Activated naive CD4-positive, alpha-beta T cell treated with anti-CD3 and anti-CD28 coated beads, Interleukin-2, amount 50 U/mL, for 72 hours (primary cell): ENCODE results near the gene SYCE3. TPM values are rescaled to one million over a fixed set of nuclear protein-coding genes. Genes with fewer than 3 reads are reported as not detected.

ENCODE experiments used
- ATAC-seq, 2 donors: fragments of 150-1000 bp; cut with Tn5 transposase; 2 replicates each; pipeline ENCODE4 v1.10.0; 2021; ENCODE audit warnings: mild to moderate bottlenecking in 2 of 2, moderate library complexity in 2 of 2
- DNase-seq, 2 donors: peaks; one replicate each; pipeline ENCODE4 v3.0.0; 2021 to 2022; ENCODE audit warnings: low spot score in 2 of 2
- H3K27ac Mint-ChIP-seq, 2 donors: one replicate each; pipeline ENCODE4 v1.8.0; 2022; ENCODE audit warnings: mild to moderate bottlenecking in 2 of 2, mixed read lengths in 2 of 2
- H3K36me3 Mint-ChIP-seq, 2 donors: one replicate each; pipeline ENCODE4 v1.8.0; 2022; ENCODE audit warnings: mixed read lengths in 2 of 2
- H3K9me3 Mint-ChIP-seq, 2 donors: one replicate each; pipeline ENCODE4 v1.8.0; 2022; ENCODE audit warnings: mixed read lengths in 2 of 2
- total RNA-seq, 2 donors: library from RNA; stranded (reverse); gene quantifications; one replicate each; pipeline ENCODE4 v1.2.3, GENCODE V29; 2022

SYCE3 gene
- total RNA-seq, 2 donors from 2014 or later: 0.80 to 3.9 TPM

DNA sequence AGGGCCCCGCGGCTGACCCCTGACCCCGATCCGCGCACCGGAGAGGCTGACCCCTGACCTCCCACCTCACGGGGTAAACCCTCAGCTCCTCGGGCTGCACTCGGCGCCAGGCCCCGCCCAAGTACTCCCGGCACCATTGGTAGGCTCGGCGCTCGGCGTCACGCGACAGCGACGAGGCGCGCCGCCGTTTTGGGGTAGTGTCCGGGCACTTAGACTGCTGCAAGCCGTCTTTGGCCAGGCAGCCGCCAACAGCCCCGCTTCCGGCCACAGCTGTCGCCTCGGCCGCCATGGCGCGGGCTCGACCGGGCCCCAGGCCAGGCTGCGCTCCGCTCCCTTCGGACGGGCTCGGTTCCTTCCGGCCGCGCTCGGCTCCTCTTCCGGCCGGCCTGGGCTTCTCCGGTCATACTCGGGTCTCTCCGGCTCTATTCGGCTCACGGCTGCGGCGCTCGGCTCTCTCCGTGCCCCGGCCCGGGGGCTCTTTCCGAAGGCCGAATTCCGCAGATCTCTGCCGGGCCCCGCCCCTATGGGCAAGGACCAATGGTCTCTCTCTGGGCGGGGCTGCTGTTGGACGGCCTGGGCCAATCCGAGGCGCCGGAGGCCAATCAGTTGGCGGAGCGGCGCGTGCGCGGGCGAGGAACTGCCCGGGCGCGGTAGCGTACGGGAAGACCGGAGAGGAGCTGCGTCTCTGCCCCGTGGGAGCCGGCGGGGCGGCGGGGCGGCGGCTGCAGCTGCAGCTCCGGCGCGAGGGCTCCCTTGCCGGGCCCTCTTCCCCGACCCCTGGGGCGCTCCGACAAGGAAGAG lies 20.0 kb upstream of the SYCE3 start, which contains the start of gene CHKB:
Gene CHKB (minus strand): TSS at position 357 of the 801 bp plus-strand sequence. CDS start 68 bp downstream, at position 289.
- ATAC-seq (peak; percentile 92 to 93), DNase-seq (peak; percentile 98 to 99)
- H3K9me3 Mint-ChIP-seq: no peaks in the 10 kb centered on the region
- H3K36me3 Mint-ChIP-seq: peaks cover 5 to 16% of the 10 kb centered on the region in 2 donors
- peak within 1 kb of the TSS; percentile 96 to 98 for H3K27ac Mint-ChIP-seq

GRCh38 chr22:50581950-50582492 lies 19.3 kb upstream of the SYCE3 start:
- peak in 1 of 2 donors; percentile 17 for ATAC-seq

DNA sequence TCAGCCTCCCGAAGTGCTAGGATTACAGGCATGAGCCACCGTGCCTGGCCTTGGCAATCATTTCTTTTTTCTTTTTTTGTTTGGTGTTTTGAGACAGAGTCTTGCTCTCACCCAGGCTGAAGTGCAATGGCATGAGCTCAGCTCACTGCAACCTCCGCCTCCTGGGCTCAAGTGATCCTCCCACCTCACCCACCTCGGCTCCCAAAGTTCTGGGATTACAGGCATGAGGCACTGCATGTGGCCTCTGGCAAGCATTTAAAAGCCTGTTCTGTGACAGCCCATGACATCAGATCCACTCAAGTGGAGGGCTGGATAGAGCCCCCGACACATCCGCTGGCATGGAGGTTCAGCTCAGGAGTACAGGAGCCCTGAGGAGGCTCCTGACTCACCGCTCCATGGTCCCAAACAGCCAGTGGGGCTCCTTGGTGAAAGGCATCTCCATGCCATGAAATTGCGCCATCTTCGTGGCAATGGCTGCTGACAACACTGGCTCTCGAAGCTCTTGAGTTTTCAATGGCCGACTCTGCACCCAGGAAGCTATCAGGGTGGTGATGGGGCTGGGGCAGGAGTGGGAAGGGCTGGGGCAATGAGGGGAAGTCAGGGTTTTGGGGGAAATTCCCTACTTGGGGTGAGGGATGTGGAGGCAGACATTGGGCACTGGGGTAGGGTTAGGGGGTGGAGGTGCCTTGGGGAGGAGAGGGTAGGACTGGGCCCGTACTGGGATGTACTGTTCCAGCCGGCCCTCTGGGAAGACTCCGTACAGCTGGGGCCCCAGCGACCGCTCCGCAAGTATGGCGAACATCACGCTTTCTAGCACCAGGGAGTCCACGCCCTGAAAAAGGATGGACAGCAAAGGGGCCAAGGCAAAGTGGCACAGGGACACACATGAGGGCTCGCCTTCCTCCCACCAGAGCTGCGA lies 18.6 kb upstream of the SYCE3 start:
- Mint-ChIP-seq H3K27ac (peak overlapping the region; percentile 89 to 96), H3K36me3 (peaks cover 5 to 16% of the 10 kb centered on the region in 2 donors), H3K9me3 (no peaks in the 10 kb centered on the region)
- DNase-seq: no peak
- ATAC-seq: no peak

More at GRCh38 chr22:50581950-50582492, 19.3 kb upstream of the SYCE3 start:
- H3K27ac Mint-ChIP-seq: peak overlapping the region; percentile 96 to 98
- H3K9me3 Mint-ChIP-seq: no peaks in the 10 kb centered on the region
- H3K36me3 Mint-ChIP-seq: peaks cover 5 to 16% of the 10 kb centered on the region in 2 donors
- DNase-seq: peak in 1 of 2 donors; percentile 43

DNA sequence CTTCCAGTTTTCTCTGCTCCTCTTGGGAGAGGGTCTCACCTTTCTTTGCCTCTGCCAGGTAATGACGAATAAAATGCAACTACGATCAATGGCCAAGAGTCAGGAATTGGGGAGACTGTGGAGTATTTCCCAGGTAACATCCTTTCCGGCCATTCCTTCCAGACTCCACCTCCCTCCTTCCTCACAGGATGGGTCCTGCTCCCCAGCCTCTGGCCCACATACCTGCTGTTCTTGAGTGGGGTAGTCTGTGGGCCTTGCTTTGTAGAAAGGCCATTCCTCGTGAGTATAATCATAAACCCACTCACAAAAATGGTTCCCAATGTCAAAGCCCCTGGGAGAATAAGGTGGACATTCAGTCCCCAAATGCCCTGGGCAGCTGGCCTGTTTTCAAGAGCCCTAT lies 17.0 kb upstream of the SYCE3 start:
- no peak for ATAC-seq
- no peaks in the 10 kb centered on the region for H3K9me3 Mint-ChIP-seq
- DNase-seq: no peak
- peaks cover 5 to 16% of the 10 kb centered on the region in 2 donors for H3K36me3 Mint-ChIP-seq
- no peak overlapping the region for H3K27ac Mint-ChIP-seq

DNA sequence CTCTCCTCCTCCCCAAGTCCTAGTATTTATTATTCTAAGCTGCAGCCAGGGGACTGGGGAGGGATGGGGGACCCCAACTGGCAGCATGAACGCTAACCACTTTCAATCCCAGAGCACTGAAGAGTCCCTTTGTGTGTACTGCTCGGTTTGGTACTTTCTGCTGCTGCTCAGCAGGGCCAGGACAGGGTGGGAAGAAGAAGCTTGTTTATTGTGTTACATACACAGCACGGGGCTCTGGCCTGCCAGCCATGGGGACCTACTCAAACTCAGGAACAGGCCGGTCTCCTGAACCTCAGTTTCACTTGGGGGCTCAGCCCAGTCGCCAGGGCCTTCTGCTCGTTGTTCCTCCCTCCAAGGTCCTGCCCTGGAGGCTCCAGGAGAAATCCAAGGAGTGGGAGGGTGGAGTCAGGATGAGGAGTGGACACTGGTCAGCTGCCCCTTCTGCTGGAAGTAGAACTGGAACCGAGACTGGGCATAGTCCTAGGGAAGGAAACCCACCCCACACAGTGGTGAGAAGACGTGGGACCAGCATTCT lies 16.1 kb upstream of the SYCE3 start:
- peaks cover 5 to 16% of the 10 kb centered on the region in 2 donors for H3K36me3 Mint-ChIP-seq
- DNase-seq (no peak), ATAC-seq (no peak)
- no peak overlapping the region for H3K27ac Mint-ChIP-seq
- H3K9me3 Mint-ChIP-seq: no peaks in the 10 kb centered on the region

DNA sequence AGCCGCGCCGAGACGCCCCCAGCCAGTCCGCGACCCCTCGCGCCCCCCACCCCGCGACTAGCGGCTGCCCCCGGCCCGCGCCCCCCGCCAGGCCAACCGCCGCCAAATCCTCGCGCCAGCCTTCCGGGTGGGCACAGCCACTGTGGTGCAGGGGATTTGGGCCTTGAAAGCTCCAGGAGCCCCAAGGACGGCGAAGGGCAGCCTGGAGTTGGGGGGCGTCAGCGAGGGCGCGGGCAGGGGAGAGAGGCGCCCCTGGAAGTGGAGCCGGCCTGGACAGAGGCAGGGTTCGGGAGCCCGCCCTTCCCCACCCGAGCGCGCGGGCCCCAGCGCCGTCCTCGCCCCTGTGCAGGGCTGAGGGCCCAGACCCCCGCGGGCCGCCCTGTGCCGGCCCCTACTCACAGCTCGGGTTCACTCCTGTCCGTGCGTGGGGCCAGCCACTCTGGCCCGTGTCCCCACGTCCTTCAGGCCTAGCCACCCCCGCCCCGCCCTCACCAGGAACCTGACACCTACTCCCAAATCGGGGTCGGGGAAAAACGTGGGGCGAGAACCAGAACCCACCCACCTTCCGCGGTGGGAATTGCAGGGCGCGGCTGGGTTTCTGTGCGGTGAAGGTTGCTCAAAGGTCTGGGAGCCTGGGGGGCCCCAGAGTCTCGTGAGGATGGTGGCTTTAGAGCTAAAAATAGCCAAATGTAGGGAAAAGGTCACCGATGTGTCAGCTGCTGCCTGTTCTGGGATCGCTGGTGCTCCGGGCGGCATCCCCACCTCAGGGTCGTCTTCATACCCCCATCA lies 15.5 kb upstream of the SYCE3 start, which contains the start of gene CPT1B:
Gene CPT1B (minus strand): TSS at position 441 of the 789 bp plus-strand sequence. CDS start 512 bp downstream, outside the sequence.
- Mint-ChIP-seq H3K9me3 (no peaks in the 10 kb centered on the region), H3K36me3 (peaks cover 0 to 10% of the 10 kb centered on the region in 2 donors), H3K27ac (peak within 1 kb of the TSS in 1 of 2 donors; percentile 18)
- ATAC-seq (no peak), DNase-seq (no peak)

GRCh38 chr22:50577697-50577986 lies 14.9 kb upstream of the SYCE3 start:
- Mint-ChIP-seq H3K9me3 (no peaks in the 10 kb centered on the region), H3K36me3 (peaks cover 0 to 13% of the 10 kb centered on the region in 2 donors), H3K27ac (no peak overlapping the region)
- ATAC-seq (no peak), DNase-seq (no peak)

DNA sequence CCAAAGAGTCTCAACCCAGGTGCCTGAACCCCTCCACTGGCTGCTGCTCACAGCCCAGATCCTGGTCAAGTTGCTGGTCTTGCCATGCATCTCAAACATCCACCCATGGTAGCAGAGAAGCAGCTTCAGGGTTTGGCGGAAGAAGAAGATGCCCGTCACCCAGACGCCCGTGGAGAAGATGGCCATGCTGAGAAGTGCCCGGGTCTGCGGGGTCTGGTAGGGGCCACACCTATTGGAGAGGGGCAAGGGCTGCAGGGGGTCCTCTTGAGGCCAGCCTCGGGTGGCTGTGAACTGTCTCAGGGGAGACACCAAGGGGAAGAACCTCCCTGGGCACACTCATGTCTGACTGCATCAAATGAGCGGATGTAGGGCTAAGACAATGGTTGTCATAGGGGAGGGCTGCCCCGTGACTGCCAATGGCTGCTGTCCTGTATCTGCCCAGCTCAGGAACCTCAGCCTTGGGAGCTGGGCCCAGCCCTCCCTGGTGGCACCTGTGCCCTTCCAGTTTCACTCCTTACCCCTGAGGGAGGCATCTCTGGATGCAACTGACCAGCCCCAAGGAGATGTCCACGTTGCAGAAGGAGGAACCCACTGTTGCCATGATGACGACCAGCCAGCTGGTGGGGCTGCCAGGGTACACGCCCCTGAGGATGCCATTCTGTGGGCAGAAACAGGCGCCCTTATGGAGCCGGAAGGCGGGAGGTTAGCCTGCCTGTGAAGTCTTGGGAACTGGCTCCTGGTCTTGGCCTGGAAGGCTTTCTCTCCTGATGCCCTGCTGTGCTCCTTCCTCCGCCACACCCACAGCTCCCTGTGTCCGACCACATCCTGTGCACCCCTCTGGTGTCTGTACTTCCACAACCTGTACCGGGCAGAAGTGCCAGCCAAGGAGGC lies 14.3 kb upstream of the SYCE3 start:
- no peaks in the 10 kb centered on the region for H3K9me3 Mint-ChIP-seq
- ATAC-seq: no peak
- H3K36me3 Mint-ChIP-seq: peaks cover 0 to 17% of the 10 kb centered on the region in 2 donors
- H3K27ac Mint-ChIP-seq: peak overlapping the region in 1 of 2 donors; percentile 18
- DNase-seq: no peak

- Mint-ChIP-seq H3K9me3 (no peaks in the 10 kb centered on the region), H3K27ac (peak overlapping the region in 1 of 2 donors; percentile 56), H3K36me3 (peaks cover 0 to 17% of the 10 kb centered on the region in 2 donors)
- ATAC-seq (no peak), DNase-seq (no peak)
Observed at GRCh38 chr22:50576070-50576469, 13.4 kb upstream of the SYCE3 start.

- H3K36me3 Mint-ChIP-seq: peaks cover 0 to 17% of the 10 kb centered on the region in 2 donors
- DNase-seq (no peak), ATAC-seq (no peak)
- peak overlapping the region in 1 of 2 donors; percentile 56 for H3K27ac Mint-ChIP-seq
- H3K9me3 Mint-ChIP-seq: no peaks in the 10 kb centered on the region
Observed at GRCh38 chr22:50575426-50575941, 12.8 kb upstream of the SYCE3 start.

DNA sequence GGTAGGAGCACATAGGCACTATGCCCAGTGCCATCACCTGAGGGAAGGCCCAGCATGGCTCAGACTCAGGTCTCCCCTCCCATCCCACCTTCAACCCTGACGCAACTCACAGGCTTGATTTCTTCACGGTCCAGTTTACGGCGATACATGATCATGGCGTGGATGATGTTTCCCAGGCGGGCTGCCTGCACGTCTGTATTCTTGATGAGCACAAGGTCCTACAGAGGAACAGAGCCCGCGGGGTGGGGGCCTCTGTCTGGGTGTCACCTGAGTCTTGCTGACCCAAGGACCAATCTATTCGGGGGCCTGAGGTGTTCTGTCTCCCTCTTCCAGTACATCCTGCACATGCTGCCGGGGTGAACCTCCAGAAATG lies 11.7 kb upstream of the SYCE3 start:
- no peaks in the 10 kb centered on the region for H3K9me3 Mint-ChIP-seq
- no peak overlapping the region for H3K27ac Mint-ChIP-seq
- DNase-seq (no peak), ATAC-seq (no peak)
- peaks cover 1 to 8% of the 10 kb centered on the region in 2 donors for H3K36me3 Mint-ChIP-seq

GRCh38 chr22:50573491-50574382 lies 11.0 kb upstream of the SYCE3 start:
- no peak for DNase-seq
- Mint-ChIP-seq H3K9me3 (no peaks in the 10 kb centered on the region), H3K27ac (peak overlapping the region in 1 of 2 donors; percentile 55), H3K36me3 (peaks cover 5 to 7% of the 10 kb centered on the region in 2 donors)
- no peak for ATAC-seq

DNA sequence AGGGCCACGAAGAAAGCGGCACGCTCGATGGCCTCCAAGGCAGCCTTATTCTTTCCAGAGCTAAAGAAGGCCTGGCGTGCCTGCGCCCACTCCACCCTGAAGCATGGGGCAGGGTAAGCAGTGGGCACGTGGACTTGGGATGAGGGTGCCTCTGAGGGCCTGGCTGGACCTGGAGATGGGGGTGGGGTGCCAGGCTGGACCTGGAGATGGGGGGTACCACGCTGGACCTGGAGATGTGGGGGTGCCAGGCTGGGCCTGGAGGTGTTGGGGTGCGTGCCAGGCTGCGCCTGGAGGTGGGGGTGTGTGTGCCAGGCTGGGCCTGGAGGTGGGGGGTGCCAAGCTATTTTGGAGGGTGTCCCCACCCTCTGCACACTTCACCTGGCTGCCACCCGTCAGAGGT lies 10.2 kb upstream of the SYCE3 start:
- peaks cover 5 to 7% of the 10 kb centered on the region in 2 donors for H3K36me3 Mint-ChIP-seq
- no peaks in the 10 kb centered on the region for H3K9me3 Mint-ChIP-seq
- no peak for ATAC-seq
- DNase-seq: no peak
- H3K27ac Mint-ChIP-seq: no peak overlapping the region
